PC-9 (cell line): ENCODE results near the gene ANKFN1. TPM values are rescaled to one million over a fixed set of nuclear protein-coding genes. Genes with fewer than 3 reads are reported as not detected.
A peak's percentile ranks its signal among the peaks of the same experiment; 100 is the strongest.

Experiments used
- BruUV-seq: library from RNA; stranded (reverse); fragments of 400-500 nt; replicated peaks from 2 replicates; lab custom pipeline; 2021; lab: Mats Ljungman, UMichigan
- CTCF ChIA-PET: fragments of 300-600 bp; sonication (Branson Sonifier 250); formaldehyde crosslinking; loops from one replicate; lab custom pipeline; 2022; ENCODE audit warnings: antibody characterized with exemption; lab: Charles Lee
- POLR2A ChIA-PET: fragments of 300-600 bp; sonication (Branson Sonifier 250); formaldehyde crosslinking; loops from one replicate; lab custom pipeline; 2022; ENCODE audit warnings: antibody characterized with exemption; ENCODE audit not compliant: unreplicated experiment; lab: Charles Lee
- DNase-seq, 2 experiments: peaks; one replicate each; pipeline versions ENCODE4 v3.0.0 to v3.0.0-alpha.2; 2015 to 2022; ENCODE audit warnings: mixed read lengths in 1 of 2
- H2AFZ ChIP-seq: fragments of 200-600 bp; sonication (generic); 2 replicates; pipeline ENCODE4 v1.8.1; 2017; ENCODE audit warnings: antibody characterized with exemption
- H3F3A ChIP-seq: fragments of 200-600 bp; sonication (generic); 2 replicates; pipeline ENCODE4 v1.8.1; 2017; ENCODE audit warnings: antibody characterized with exemption, mild to moderate bottlenecking, low read depth; ENCODE audit not compliant: insufficient read depth
- H3K27ac ChIP-seq: fragments of 200-600 bp; sonication (generic); 2 replicates; pipeline ENCODE4 v1.6.1; 2016; ENCODE audit warnings: mixed run types
- H3K27me3 ChIP-seq: fragments of 200-600 bp; sonication (generic); 2 replicates; pipeline ENCODE4 v1.6.1; 2016; ENCODE audit warnings: low read depth, mixed run types; ENCODE audit not compliant: insufficient read depth
- H3K36me3 ChIP-seq: fragments of 200-600 bp; sonication (generic); 2 replicates; pipeline ENCODE4 v1.6.1; 2016; ENCODE audit warnings: low read depth, mixed run types
- H3K4me1 ChIP-seq: fragments of 200-600 bp; sonication (generic); replicated peaks from 2 replicates; pipeline ENCODE4 v1.6.1; 2016; ENCODE audit warnings: mixed run types; ENCODE audit not compliant: insufficient read depth
- H3K4me2 ChIP-seq: fragments of 200-600 bp; sonication (generic); 2 replicates; pipeline ENCODE4 v1.6.1; 2017; ENCODE audit warnings: mixed run types
- H3K4me3 ChIP-seq: fragments of 200-600 bp; sonication (generic); 2 replicates; pipeline ENCODE4 v1.6.1; 2016; ENCODE audit warnings: mixed run types
- H3K79me2 ChIP-seq: fragments of 200-600 bp; sonication (generic); 2 replicates; pipeline ENCODE4 v1.6.1; 2017; ENCODE audit warnings: low read depth, mixed run types
- H3K9me2 ChIP-seq: fragments of 200-600 bp; sonication (generic); 2 replicates; pipeline ENCODE4 v1.8.1; 2017; ENCODE audit warnings: mild to moderate bottlenecking; ENCODE audit not compliant: insufficient read depth
- H3K9me3 ChIP-seq: fragments of 200-600 bp; sonication (generic); 2 replicates; pipeline ENCODE4 v1.8.1; 2016; ENCODE audit warnings: low read depth; ENCODE audit not compliant: insufficient read depth
- H4K20me1 ChIP-seq: fragments of 200-600 bp; sonication (generic); 2 replicates; pipeline ENCODE4 v1.8.1; 2017; ENCODE audit not compliant: insufficient read depth
- EZH2 ChIP-seq: fragments of 200-600 bp; sonication (generic); IDR thresholded peaks from 2 replicates; pipeline ENCODE4 v1.8.0; 2017; ENCODE audit warnings: antibody characterized with exemption, low read depth
- intact Hi-C: fragments of 100-400 bp; cut with micrococcal nuclease; formaldehyde crosslinking; loops from one replicate; pipeline ENCODE4 v1.10.0; 2022; ENCODE audit not compliant: unreplicated experiment
- total RNA-seq: library from RNA; stranded (reverse); gene quantifications from 2 replicates; pipeline ENCODE4 v1.2.3, GENCODE V29; 2021
- TF ChIP-seq, protein P1 (sequence below): fragments of 200-600 bp; sonication (generic); conservative IDR thresholded peaks from 2 replicates; pipeline ENCODE4 v1.6.1; 2017; ENCODE audit warnings: mixed run types, antibody characterized with exemption, mild to moderate bottlenecking, moderate library complexity

Gene ANKFN1
- total RNA-seq, 1 experiment from 2014 or later = not detected

DNA sequence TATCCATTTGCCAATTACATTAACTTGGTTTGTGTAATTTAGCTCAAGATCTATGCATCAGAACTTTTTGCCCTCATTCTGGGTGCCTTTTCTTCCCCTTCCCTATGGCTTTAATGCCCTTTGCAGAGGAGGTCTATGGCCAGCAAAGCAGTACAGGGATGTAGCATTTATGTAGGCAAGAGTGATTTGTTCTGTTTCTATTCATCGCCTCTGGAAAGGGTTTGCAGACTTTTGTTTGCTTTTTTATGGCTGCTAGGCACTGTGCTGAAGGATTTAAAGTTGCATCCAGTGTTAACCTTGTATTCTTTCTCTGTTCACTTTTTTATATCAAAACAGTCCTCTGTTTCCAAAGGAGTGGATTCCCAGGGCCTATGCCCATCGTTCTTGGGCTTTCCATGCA lies 78.0 kb downstream of the ANKFN1 start:
- Histone ChIP-seq H3K9me3 (no peaks in the 10 kb centered on the region), H3K79me2 (no peaks in the 10 kb centered on the region), H3F3A (no peaks in the 10 kb centered on the region), H3K27me3 (no peaks in the 10 kb centered on the region), H3K27ac (no peak overlapping the region), H3K36me3 (no peaks in the 10 kb centered on the region), H3K4me2 (no peak overlapping the region), H3K4me3 (no peak overlapping the region), H4K20me1 (no peaks in the 10 kb centered on the region), H2AFZ (no peak overlapping the region), H3K4me1 (no peaks in the 10 kb centered on the region), H3K9me2 (no peaks in the 10 kb centered on the region)
- TF ChIP-seq EZH2 = no peak
- TF ChIP-seq, protein P1, sequence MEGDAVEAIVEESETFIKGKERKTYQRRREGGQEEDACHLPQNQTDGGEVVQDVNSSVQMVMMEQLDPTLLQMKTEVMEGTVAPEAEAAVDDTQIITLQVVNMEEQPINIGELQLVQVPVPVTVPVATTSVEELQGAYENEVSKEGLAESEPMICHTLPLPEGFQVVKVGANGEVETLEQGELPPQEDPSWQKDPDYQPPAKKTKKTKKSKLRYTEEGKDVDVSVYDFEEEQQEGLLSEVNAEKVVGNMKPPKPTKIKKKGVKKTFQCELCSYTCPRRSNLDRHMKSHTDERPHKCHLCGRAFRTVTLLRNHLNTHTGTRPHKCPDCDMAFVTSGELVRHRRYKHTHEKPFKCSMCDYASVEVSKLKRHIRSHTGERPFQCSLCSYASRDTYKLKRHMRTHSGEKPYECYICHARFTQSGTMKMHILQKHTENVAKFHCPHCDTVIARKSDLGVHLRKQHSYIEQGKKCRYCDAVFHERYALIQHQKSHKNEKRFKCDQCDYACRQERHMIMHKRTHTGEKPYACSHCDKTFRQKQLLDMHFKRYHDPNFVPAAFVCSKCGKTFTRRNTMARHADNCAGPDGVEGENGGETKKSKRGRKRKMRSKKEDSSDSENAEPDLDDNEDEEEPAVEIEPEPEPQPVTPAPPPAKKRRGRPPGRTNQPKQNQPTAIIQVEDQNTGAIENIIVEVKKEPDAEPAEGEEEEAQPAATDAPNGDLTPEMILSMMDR = no peak
- ChIA-PET CTCF (no interaction called here), POLR2A (no interaction called here)
- DNase-seq = no peak
- BruUV-seq = no TSS peak
- intact Hi-C loops = no loop called here

DNA sequence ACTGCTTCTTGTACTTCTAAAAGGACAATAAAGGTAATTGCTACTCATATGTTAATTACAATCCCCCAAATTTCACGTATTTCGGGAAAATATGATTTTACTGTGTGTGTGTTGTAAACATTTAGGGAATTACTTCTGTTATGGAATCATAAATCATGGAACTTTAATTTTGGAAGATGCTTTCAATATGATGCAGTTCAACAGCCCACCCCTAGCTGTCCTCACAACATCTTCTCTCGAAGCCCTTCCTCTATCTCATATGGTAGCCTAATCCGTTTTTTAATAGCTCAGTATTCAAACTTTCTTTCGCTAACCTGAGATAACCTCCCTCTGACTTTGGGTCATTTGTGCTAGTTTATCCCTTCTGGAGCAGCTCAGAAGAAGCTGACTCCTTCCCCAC lies 78.4 kb downstream of the ANKFN1 start:
- ChIA-PET CTCF (no interaction called here), POLR2A (no interaction called here)
- Histone ChIP-seq H3K27ac (no peak overlapping the region), H3K4me3 (no peak overlapping the region), H4K20me1 (no peaks in the 10 kb centered on the region), H3K36me3 (no peaks in the 10 kb centered on the region), H3K79me2 (no peaks in the 10 kb centered on the region), H3K4me2 (no peak overlapping the region), H3K27me3 (no peaks in the 10 kb centered on the region), H3K9me2 (no peaks in the 10 kb centered on the region), H3K9me3 (no peaks in the 10 kb centered on the region), H3K4me1 (no peaks in the 10 kb centered on the region), H3F3A (no peaks in the 10 kb centered on the region), H2AFZ (no peak overlapping the region)
- peak in 1 of 2 experiments; percentile 30 for DNase-seq
- no TSS peak for BruUV-seq
- TF ChIP-seq EZH2 = no peak
- TF ChIP-seq, protein P1 = no peak
- intact Hi-C loops = no loop called here

DNA sequence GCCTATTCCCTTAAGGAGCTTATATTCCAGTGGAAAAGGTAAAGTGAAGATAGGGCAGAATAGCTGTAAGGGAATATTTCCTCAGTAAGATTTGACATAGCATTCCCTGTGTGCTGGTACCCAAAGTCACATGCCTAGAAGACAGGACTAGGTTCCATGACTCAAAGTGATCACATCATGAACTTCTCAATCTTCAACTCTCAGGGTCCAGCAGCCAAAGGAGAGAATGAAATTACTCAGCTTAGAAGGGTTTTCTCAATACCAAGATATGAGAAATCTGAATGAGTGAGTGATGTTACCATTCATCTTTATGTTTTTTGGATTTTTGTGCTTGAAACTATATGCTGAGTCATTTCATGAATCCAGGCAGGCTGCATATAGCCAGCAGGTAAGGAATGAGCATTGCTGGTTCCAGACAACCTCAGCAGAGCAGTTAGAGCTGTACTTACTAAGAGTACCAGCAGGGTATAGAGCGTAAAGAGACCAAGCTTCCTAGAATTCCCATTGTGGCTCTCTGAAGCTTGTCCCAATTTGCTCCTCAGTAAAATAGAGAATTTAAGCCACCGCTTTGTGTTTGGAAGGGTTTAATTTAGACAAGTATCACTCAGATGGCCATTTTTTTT lies 91.1 kb downstream of the ANKFN1 start:
- H3K9me3 ChIP-seq = no peaks in the 10 kb centered on the region
- H3K27me3 ChIP-seq = no peaks in the 10 kb centered on the region
- H3K36me3 ChIP-seq = no peaks in the 10 kb centered on the region
- H2AFZ ChIP-seq = no peak overlapping the region
- no peak overlapping the region for H3K4me3 ChIP-seq
- no peaks in the 10 kb centered on the region for H4K20me1 ChIP-seq
- no peaks in the 10 kb centered on the region for H3F3A ChIP-seq
- TF ChIP-seq, protein P1 = no peak
- TF ChIP-seq EZH2 = no peak
- DNase-seq = peak in 1 of 2 experiments; percentile 22
- BruUV-seq = no TSS peak
- no peak overlapping the region for H3K4me2 ChIP-seq
- no peaks in the 10 kb centered on the region for H3K9me2 ChIP-seq
- intact Hi-C loops = no loop called here
- H3K4me1 ChIP-seq = no peaks in the 10 kb centered on the region
- ChIA-PET POLR2A (no interaction called here), CTCF (no interaction called here)
- H3K79me2 ChIP-seq = no peaks in the 10 kb centered on the region
- H3K27ac ChIP-seq = no peak overlapping the region
